ENCODE data around the gene MCIDAS. TPM values are rescaled to one million over a fixed set of nuclear protein-coding genes. Genes with fewer than 3 reads are reported as not detected.
A peak's percentile ranks its signal among the peaks of the same experiment; 100 is the strongest.

MCIDAS gene
- polyA plus RNA-seq, 1 of the 3 experiments (the other 2 are of a cell fraction) = not detected

- ChIA-PET CTCF (interaction anchor here (1.0 to 2.2 kb wide), 7 partner anchors 49 to 533 kb away, joined by 3 to 9 read pairs (median 3); partner anchors contain the start of genes CDC20B, DHX29 and MTREX), POLR2A (no interaction called here)
- H3K27me3 ChIP-seq (ENCODE audit: insufficient read depth) = peaks cover 100% of the 10 kb centered on the region
- DNase-seq = no peak
- H3K4me1 ChIP-seq (ENCODE audit: control insufficient read depth in 1 of 2, insufficient read depth in 2 of 2, low read depth in 1 of 2, low read length in 1 of 2) = peaks cover 0 to 29% of the 10 kb centered on the region in 2 experiments; a peak in 1 of 4 replicates
- H3K4me3 ChIP-seq (ENCODE audit: low read depth in 2 of 2, low read length in 1 of 2) = peak overlapping the region in 1 of 2 experiments; percentile 10; a peak in 2 of 4 replicates
- H2AFZ ChIP-seq (ENCODE audit: low read depth) = no peak overlapping the region
- H4K20me1 ChIP-seq (ENCODE audit: insufficient read depth) = no peaks in the 10 kb centered on the region
- no peak for TF ChIP-seq POLR2AphosphoS5 (IDR thresholded peaks at IDR 0.05; ENCODE audit: low read depth, low read length)
- peak; percentile 31; the same call in 1 of the 2 replicates for TF ChIP-seq EZH2phosphoT487 (IDR thresholded peaks at IDR 0.05; ENCODE audit: borderline replicate concordance, low read depth)
- TF ChIP-seq TAF1 (IDR thresholded peaks at IDR 0.05; ENCODE audit: borderline replicate concordance, low read depth, low read length) = no peak
- TF ChIP-seq GATA2 (CRISPR knock-in tag; IDR thresholded peaks at IDR 0.05) = no peak
- 14% methylated on average over 11 of the region's 11 CpGs for WGBS (ENCODE audit: low lambda C conversion rate)
- no peak overlapping the region for H3K9ac ChIP-seq
- no peaks in the 10 kb centered on the region for H3K9me2 ChIP-seq
- H3K4me2 ChIP-seq = peak overlapping the region; percentile 96; the same call in 1 of the 2 replicates
- no peaks in the 10 kb centered on the region for H3K9me3 ChIP-seq
- peaks cover 3% of the 10 kb centered on the region for H3F3A ChIP-seq (replicated peaks; ENCODE audit: insufficient read depth)
- H3K36me3 ChIP-seq (replicated peaks in 1 of 2; ENCODE audit: control insufficient read depth in 1 of 2, insufficient read depth in 2 of 2, low read length in 1 of 2) = no peaks in the 10 kb centered on the region
- no peaks in the 10 kb centered on the region for H3K79me2 ChIP-seq (ENCODE audit: insufficient read depth)
- H3K27ac ChIP-seq (ENCODE audit: low read depth in 2 of 2, low read length in 1 of 2) = no peak overlapping the region
Measured at GRCh38 chr5:55231919-55232270, 4.8 kb upstream of the MCIDAS start.

GRCh38 chr5:55231029-55231918, 4.2 kb upstream of the MCIDAS start:
- DNase-seq = peak; percentile 69
- Histone ChIP-seq H3K4me2 (peak overlapping the region; percentile 63; the same call in 1 of the 2 replicates), H3K9ac (no peak overlapping the region), H3F3A (replicated peaks; ENCODE audit: insufficient read depth) (peaks cover 3% of the 10 kb centered on the region), H3K4me3 (ENCODE audit: low read depth in 2 of 2, low read length in 1 of 2) (peak overlapping the region in 1 of 2 experiments; percentile 10; a peak in 1 of 4 replicates), H3K4me1 (ENCODE audit: control insufficient read depth in 1 of 2, insufficient read depth in 2 of 2, low read depth in 1 of 2, low read length in 1 of 2) (peaks cover 0 to 32% of the 10 kb centered on the region in 2 experiments; a peak in 1 of 4 replicates), H3K9me2 (no peaks in the 10 kb centered on the region), H3K36me3 (replicated peaks in 1 of 2; ENCODE audit: control insufficient read depth in 1 of 2, insufficient read depth in 2 of 2, low read length in 1 of 2) (no peaks in the 10 kb centered on the region), H3K79me2 (ENCODE audit: insufficient read depth) (no peaks in the 10 kb centered on the region), H3K27ac (ENCODE audit: low read depth in 2 of 2, low read length in 1 of 2) (no peak overlapping the region), H4K20me1 (ENCODE audit: insufficient read depth) (no peaks in the 10 kb centered on the region), H3K9me3 (no peaks in the 10 kb centered on the region), H2AFZ (ENCODE audit: low read depth) (no peak overlapping the region), H3K27me3 (ENCODE audit: insufficient read depth) (peaks cover 100% of the 10 kb centered on the region)
- TF ChIP-seq GABPA (IDR thresholded peaks at IDR 0.05; ENCODE audit: low read depth) = no peak
- TF ChIP-seq FOXJ3 (CRISPR knock-in tag; IDR thresholded peaks at IDR 0.05) = no peak
- no peak for TF ChIP-seq USF1 (IDR thresholded peaks at IDR 0.05; ENCODE audit: borderline replicate concordance, low read depth)
- TF ChIP-seq EP300 (IDR thresholded peaks at IDR 0.05; ENCODE audit: borderline replicate concordance in 1 of 2, low read depth in 1 of 2, low read length in 1 of 2) = no peak
- ChIA-PET POLR2A (no interaction called here), CTCF (interaction anchor here (0.9 to 2.2 kb wide), 8 partner anchors 8 to 534 kb away, joined by 3 to 9 read pairs (median 3); partner anchors contain the start of gene CDC20B)
- WGBS (ENCODE audit: low lambda C conversion rate) = 23% methylated on average over 42 of the region's 48 CpGs
